ENCODE measurements around the gene SRRM3.

The SRRM3 gene

GRCh38 chr7:76220185-76221057 is 18.7 kb downstream of the SRRM3 start:
- Histone ChIP-seq H3K36me3 (peaks cover 31% of the 10 kb centered on the region), H3K9me3 (no peaks in the 10 kb centered on the region), H3K4me1 (peaks cover 4% of the 10 kb centered on the region), H3K27me3 (no peaks in the 10 kb centered on the region), H3K4me3 (ENCODE audit: low read depth, low read length) (no peak overlapping the region)
- peak; percentile 32; the same call in 1 of the 2 replicates for TF ChIP-seq CTCF (IDR thresholded peaks at IDR 0.05; ENCODE audit: low read depth, low read length)
- DNase-seq, result peak; percentile 57

- DNase-seq, result no peak
- H3K9me3 ChIP-seq, result no peaks in the 10 kb centered on the region
Measured at GRCh38 chr7:76222333-76222732, 20.6 kb downstream of the SRRM3 start.

GRCh38 chr7:76222839-76223238 is 21.1 kb downstream of the SRRM3 start:
- DNase-seq, result no peak
- Histone ChIP-seq H3K36me3 (peaks cover 23% of the 10 kb centered on the region), H3K4me3 (ENCODE audit: low read depth, low read length) (no peak overlapping the region), H3K9me3 (no peaks in the 10 kb centered on the region), H3K27me3 (no peaks in the 10 kb centered on the region), H3K4me1 (no peaks in the 10 kb centered on the region; the same call in none of the 2 replicates)
- TF ChIP-seq CTCF (IDR thresholded peaks at IDR 0.05; ENCODE audit: low read depth, low read length), result no peak

More at GRCh38 chr7:76222333-76222732, 20.6 kb downstream of the SRRM3 start:
- H3K4me3 ChIP-seq (ENCODE audit: low read depth, low read length), result no peak overlapping the region
- TF ChIP-seq CTCF (IDR thresholded peaks at IDR 0.05; ENCODE audit: low read depth, low read length), result no peak
- H3K36me3 ChIP-seq, result peaks cover 25% of the 10 kb centered on the region
- no peaks in the 10 kb centered on the region; the same call in none of the 2 replicates for H3K4me1 ChIP-seq
- no peaks in the 10 kb centered on the region for H3K27me3 ChIP-seq

- peaks cover 19% of the 10 kb centered on the region for H3K36me3 ChIP-seq
- no peaks in the 10 kb centered on the region for H3K27me3 ChIP-seq
- H3K4me3 ChIP-seq (ENCODE audit: low read depth, low read length), result no peak overlapping the region
- no peaks in the 10 kb centered on the region; the same call in none of the 2 replicates for H3K4me1 ChIP-seq
- DNase-seq, result no peak
- no peaks in the 10 kb centered on the region for H3K9me3 ChIP-seq
- no peak for TF ChIP-seq CTCF (IDR thresholded peaks at IDR 0.05; ENCODE audit: low read depth, low read length)
Measured at GRCh38 chr7:76223286-76223972, 21.7 kb downstream of the SRRM3 start.

- no peak overlapping the region for H3K4me3 ChIP-seq (ENCODE audit: low read depth, low read length)
- no peaks in the 10 kb centered on the region for H3K9me3 ChIP-seq
- no peaks in the 10 kb centered on the region; the same call in none of the 2 replicates for H3K4me1 ChIP-seq
- H3K27me3 ChIP-seq, result no peaks in the 10 kb centered on the region
- H3K36me3 ChIP-seq, result peaks cover 14% of the 10 kb centered on the region
- DNase-seq, result no peak
- TF ChIP-seq CTCF (IDR thresholded peaks at IDR 0.05; ENCODE audit: low read depth, low read length), result no peak
Measured at GRCh38 chr7:76224695-76225094, 23.0 kb downstream of the SRRM3 start.
